T-helper 1 cell treated with Interleukin-12 subunit alpha and Interleukin-12 subunit beta and Interleukin-4 antibody, amounts not matched to agents 30 μg/mL and 1 μg/mL, for 36 hours (primary cell): ENCODE results near the gene SNX4.

Experiments
- H3K27ac Mint-ChIP-seq: one replicate; pipeline ENCODE4 v1.8.0; 2021; ENCODE audit warnings: mild to moderate bottlenecking, mixed read lengths
- H3K27me3 Mint-ChIP-seq: one replicate; pipeline ENCODE4 v1.8.0; 2021; ENCODE audit warnings: low read depth, mixed read lengths
- H3K36me3 Mint-ChIP-seq: one replicate; pipeline ENCODE4 v1.8.0; 2021; ENCODE audit warnings: low read depth, mixed read lengths
- H3K4me1 Mint-ChIP-seq: one replicate; pipeline ENCODE4 v1.8.0; 2021; ENCODE audit warnings: low read depth, mixed read lengths
- H3K4me3 Mint-ChIP-seq: one replicate; pipeline ENCODE4 v1.8.0; 2021; ENCODE audit warnings: mild to moderate bottlenecking, moderate library complexity, mixed read lengths
- H3K9me3 Mint-ChIP-seq: one replicate; pipeline ENCODE4 v1.8.0; 2021; ENCODE audit warnings: mixed read lengths

The SNX4 gene

DNA sequence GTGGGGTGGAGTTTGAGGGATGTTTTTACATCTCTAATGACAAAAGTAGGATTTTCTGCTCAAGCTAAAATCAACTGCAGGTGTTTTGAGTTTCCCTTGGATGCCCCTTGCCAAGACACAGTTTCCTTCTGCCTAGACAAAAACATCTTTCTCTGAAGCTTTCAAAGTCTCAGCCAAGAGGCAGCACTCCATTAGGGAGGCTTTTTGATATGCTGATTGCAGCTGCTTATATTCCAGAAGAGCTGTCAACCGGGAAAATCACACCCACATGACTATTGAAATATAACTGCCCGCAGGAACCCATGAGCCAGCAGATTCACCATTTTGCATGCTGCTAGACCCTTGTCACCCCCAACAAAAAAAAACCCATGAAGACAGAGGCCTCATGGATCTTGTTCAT is 117.4 kb downstream of the SNX4 start:
- Mint-ChIP-seq H3K4me1 (peaks cover 2% of the 10 kb centered on the region), H3K27ac (no peak overlapping the region), H3K36me3 (no peaks in the 10 kb centered on the region), H3K27me3 (peaks cover 41% of the 10 kb centered on the region), H3K9me3 (peaks cover 14% of the 10 kb centered on the region), H3K4me3 (no peak overlapping the region)

DNA sequence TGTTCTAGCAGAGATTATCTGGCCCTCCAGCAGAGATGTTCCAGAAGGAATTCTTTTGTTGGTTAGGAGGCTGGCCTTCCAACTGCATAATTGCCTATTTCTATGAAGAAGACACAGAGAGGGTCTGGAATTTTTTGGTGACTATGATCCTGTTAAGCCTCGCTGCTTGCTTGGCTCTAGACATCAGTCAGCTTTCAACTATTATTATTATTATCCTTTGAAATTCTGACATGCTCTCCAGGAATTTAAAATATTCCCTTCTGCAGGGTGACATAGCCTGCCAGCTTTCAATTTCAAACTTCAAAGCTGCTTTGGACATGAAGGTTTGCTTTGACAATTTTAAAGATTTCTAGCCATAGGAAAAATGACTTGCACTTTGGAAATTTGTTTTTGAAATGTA is 118.6 kb downstream of the SNX4 start:
- H3K27ac Mint-ChIP-seq = no peak overlapping the region
- H3K4me3 Mint-ChIP-seq = no peak overlapping the region
- H3K36me3 Mint-ChIP-seq = no peaks in the 10 kb centered on the region
- peaks cover 2% of the 10 kb centered on the region for H3K4me1 Mint-ChIP-seq
- peaks cover 50% of the 10 kb centered on the region for H3K27me3 Mint-ChIP-seq
- H3K9me3 Mint-ChIP-seq = peaks cover 14% of the 10 kb centered on the region

DNA sequence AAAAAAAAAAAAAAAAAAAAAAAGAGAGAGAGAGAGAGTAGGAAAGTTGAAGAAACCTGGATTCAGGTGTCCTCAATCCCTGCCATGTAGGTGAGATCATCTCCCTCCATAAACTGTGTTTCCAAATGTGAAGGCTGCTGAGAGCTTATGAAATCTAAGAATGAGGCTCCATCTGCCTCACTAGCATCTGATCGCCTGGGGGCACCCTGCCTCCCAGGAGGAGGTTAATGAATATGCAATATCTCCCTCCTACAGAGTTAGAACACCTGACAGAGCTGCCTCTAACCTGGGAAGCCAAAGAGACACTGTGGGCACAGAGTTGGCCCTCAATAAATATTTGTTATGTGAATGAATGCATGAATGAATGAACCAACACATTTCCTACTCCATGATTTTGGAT is 121.0 kb downstream of the SNX4 start:
- Mint-ChIP-seq H3K9me3 (no peaks in the 10 kb centered on the region), H3K4me3 (no peak overlapping the region), H3K27me3 (peaks cover 60% of the 10 kb centered on the region), H3K27ac (no peak overlapping the region), H3K36me3 (no peaks in the 10 kb centered on the region), H3K4me1 (no peaks in the 10 kb centered on the region)
